ENCODE results near the gene ARIH2.

DNA sequence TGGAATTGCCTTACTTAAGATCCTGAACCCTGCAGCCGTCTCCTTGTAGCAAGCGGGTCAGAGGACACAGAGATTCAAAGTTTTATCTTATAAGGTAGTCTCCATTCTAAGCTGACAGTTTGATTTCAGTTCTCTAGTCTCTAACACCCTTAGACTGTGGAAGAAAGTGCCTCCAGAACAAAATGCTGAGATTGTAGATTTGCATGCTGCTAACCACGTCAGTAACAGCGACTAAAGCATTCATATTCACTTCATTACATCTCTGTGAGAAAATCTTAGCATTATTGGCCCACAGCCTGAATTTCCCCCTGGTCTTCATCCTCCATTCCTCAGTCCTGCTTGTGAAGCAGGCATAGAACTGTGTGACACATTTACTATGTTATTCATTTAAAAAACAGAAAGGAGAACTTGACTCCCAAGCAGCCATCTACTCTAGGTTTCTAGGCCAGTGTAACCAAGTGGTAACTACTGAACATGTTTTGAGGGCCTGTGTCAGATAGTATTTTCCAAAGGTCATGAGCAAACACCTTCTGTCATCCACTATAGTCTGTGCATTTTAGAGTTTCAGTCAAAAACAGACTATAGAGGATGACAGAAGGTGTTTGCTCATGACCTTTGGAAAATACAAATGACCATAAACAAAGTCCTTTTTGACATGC, 27.4 kb downstream of the ARIH2 start:
- no peak for TF ChIP-seq CTCF (IDR thresholded peaks at IDR 0.05)
- TF ChIP-seq POLR2A (IDR thresholded peaks at IDR 0.05) = no peak
- no peak for TF ChIP-seq EP300 (IDR thresholded peaks at IDR 0.05)
- no peak for TF ChIP-seq POLR2AphosphoS5 (IDR thresholded peaks at IDR 0.05)
